ENCODE data around the gene VEGFB.

The VEGFB gene

DNA sequence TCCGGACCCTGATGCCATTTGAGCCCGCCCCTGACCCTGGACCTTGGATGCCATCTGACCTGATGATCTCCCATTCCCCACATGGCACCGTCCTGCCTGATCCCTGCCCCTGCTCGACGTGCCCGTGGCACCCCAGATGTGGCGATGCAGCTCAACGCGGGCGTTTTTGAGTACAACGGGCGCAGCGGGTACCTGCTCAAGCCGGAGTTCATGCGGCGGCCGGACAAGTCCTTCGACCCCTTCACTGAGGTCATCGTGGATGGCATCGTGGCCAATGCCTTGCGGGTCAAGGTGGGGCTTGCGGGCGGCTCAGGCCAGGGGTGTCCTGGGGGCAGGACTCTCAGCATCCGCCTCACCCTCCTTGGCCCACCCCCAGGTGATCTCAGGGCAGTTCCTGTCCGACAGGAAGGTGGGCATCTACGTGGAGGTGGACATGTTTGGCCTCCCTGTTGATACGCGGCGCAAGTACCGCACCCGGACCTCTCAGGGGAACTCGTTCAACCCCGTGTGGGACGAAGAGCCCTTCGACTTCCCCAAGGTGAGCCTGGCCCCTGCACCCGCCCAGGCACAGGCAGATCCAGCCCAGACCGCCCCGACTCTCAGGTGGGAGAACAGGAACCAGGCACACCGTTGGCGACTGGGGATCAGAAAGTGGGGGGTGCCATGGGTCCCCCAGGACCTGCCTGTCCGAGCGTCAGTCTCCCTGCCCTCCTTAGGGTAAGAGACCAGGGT lies 28.1 kb downstream of the VEGFB start:
- DNase-seq (ENCODE audit: low spot score), result no peak

DNA sequence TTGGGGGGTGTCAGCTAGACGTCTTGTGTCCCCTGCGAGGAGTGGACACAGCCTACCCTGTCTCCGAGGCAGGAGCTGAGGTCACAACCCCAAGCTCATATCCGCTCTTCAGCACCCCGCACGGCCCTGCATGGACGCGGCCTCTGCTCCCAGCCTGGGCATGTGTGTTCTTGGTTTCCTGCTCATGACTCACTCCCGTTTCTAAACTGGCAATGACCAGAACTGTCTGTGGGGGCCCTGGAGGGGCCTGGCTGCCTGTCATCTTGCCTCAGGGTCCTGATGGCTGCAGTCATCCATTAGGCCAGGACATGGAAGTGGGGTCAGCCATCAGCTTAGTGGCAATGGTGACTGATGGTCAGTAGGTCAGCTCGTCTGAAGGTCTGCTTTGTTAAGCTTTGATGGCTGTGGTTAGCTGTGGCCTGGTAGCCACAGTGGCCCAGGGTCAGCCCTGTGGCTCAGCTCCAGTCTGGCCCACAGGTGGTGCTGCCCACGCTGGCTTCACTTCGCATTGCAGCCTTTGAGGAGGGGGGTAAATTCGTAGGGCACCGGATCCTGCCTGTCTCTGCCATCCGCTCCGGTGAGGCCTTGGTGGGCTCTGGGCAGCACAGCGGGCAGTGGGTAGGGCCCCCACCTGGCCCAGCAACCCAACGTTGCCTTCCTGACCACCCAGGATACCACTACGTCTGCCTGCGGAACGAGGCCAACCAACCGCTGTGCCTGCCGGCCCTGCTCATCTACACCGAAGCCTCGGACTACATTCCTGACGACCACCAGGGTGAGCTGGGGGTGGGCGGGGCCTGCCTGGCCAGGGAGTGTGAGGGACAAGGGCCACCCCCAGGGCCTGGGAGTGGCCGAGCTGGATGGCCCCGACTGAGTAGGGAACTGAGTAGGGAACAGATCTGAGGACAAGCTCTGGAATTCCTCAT lies 28.9 kb downstream of the VEGFB start:
- no peak for DNase-seq (ENCODE audit: low spot score)

DNA sequence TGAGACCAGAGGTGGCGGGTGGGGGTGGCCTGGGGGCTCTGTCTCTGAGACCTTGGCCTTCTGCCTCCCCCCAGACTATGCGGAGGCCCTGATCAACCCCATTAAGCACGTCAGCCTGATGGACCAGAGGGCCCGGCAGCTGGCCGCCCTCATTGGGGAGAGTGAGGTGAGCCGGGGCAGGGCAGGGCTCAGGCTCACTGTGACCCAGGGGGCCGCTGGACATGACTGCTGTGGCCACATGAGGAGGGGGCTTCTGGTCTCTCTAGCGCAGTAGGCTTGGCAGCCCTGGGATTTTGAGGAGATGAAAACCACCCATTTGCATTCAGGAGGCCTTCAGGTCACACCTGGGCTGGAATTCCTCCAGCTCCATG lies 29.5 kb downstream of the VEGFB start:
- DNase-seq (ENCODE audit: low spot score), result no peak

DNA sequence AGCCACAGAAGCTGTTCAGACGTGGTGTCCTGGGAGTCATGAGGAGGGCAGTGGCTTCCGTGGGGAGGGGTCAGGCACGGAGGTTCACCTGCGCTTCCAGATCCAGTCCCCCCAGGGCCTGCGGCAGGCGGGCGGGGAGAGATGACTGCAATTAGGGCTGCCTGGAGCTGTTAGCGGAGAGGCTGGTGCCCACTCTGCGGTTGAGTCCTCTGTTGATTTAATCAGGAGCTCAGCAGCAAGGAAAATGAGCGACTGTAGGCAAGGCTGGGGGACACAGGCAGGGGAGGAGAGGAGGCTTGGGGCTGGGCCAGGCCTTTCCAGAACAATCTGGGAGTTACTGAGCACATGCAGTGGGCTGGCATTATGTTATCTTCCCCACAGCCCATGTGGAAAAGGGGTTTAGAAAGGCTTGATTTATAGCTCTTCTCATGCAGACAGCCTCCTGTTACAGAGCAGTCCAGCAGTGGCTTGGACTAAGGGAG lies 30.0 kb downstream of the VEGFB start:
- DNase-seq (ENCODE audit: low spot score), result no peak

GRCh38 chr11:64265176-64266160 lies 31.1 kb downstream of the VEGFB start:
- no peak for DNase-seq (ENCODE audit: low spot score)

- DNase-seq (ENCODE audit: low spot score), result no peak
These were observed 32.0 kb downstream of the VEGFB start for GRCh38 chr11:64266339-64266738.

DNA sequence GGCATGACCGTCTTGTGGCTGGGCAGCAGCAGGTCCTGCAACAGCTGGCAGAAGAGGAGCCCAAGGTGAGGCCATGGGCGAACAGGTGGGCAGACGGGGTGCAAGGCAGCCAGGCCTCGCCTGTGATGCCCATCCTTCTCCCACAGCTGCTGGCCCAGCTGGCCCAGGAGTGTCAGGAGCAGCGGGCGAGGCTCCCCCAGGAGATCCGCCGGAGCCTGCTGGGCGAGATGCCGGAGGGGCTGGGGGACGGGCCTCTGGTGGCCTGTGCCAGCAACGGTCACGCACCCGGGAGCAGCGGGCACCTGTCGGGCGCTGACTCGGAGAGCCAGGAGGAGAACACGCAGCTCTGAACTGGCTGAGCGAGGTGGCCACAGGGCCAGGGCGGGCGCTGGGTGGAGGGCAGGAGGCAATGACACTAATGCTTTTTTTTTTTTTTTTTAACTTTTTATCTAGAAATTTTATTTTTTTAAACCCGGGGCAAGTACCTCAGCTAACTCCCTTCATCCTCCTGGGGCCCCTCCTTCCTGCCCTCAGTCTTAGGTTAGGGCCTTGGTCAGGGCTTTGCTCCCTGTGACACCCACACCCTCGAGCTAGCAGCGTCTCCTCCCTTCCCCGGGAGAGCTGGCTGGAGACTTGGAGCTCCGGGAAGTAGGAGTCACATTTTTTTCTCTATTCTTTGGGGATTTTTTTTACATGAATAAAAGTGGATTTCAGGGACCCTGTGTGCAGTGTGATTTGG lies 33.0 kb downstream of the VEGFB start:
- no peak for DNase-seq (ENCODE audit: low spot score)

DNA sequence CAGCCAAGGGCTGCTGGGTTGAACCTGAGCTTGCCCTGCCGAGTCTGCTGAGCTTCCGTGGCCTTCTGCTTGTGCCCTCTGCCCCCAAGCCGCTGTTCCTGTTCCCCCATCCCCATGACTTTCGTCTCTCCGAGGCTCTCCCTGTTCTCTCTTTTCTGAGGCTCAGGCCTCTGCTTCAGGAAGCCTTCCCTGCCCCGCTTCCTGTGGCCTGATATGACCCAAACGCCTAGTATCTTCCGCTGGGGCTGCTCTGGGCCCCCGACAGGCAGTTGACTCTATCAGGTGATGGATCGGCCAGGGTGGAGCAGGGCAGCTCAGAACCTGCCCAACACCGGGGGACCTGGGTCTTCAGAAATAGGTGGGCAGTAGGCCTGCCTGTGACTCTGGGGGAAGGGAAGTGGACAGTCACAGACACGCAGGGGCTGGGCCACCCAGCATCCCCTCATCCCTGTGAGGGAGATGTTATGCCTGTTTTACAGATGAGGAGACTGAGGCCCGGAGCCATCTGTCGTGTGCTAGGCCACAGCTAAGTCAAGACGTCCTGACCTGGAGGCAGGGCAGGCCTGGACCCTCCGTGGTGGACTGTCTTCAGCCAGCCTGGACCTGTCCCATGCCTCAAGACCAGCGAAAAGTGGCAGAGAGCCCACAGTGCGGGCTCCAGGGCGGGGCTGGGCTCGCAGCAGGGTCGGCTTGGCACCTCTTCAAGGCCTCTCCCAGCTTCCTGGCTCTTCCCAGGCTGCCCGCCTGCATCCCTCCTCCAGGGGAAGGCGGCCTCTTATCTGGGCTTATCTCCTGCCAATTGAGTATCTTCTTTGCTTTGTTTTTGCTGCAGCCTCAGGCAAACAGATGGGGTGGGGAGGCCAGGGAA lies 33.9 kb downstream of the VEGFB start:
- DNase-seq (ENCODE audit: low spot score), result no peak

DNA sequence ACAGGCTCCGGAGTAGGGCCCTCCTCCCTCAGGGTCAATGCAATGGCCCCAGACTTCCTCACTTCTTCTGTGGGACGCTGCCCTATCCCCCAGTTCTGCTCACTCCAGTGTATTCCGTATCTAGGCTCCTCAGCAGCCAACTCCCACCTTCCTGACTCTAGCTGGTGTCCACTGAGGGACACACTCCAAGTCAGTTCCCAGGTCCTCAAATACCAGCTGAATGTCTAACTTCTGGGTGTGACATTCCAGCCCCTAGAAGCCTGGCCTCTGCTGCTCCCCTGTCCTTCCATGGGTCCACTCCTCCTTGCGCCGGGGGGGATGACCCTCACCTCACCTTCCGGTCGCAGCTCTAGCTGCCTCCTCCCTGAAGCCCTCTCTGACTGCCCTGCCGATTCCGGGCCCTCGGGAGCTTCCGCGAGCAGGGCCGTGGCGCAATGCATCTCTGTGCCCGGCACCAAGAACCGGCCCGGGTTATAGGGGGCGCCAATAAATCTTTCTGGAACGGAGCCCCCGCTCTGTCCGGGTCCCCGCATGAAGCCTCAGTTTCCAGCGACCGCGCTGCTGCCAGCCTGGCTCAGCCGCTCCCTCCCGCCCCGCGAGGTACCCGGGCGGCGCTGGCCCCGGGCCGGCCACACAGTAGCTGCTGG lies 34.6 kb downstream of the VEGFB start:
- peak; percentile 44 for DNase-seq (ENCODE audit: low spot score)

DNA sequence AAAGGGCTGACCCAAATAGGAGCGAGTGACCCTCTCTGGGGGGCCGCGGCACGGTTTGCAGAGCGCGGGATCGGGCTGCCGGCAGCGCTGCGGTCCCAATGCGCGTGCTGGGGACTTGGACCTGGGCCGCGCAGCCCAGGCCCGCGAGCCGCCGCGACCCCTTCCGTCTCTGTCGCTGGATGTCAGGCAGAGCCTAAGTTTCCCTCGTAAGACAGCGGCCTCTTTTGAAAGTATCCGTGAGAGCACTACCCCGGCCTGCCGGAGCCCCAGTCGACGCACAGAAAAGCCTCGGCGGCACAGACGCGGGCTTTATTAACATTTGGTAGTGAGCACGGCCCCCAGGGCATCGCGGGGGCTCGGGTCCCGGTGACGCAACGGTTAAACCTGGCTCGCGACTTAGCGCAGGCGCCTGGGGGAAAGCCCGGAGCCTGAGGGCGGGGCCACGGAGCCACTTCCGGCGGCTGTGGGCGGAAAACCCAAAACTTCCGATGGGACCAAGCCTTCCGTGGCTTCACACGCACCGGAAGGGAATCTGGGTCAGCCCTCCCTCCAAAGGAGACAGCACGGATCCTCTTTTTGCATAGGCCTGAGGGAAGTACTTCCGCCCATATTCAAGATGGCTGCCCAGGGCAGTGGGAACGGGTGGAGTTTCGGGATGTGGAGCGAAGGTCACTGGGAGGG lies 35.3 kb downstream of the VEGFB start:
- DNase-seq (ENCODE audit: low spot score), result peak; percentile 100

GRCh38 chr11:64275031-64275800 lies 40.8 kb downstream of the VEGFB start:
- DNase-seq (ENCODE audit: low spot score), result no peak

GRCh38 chr11:64275841-64276240 lies 41.5 kb downstream of the VEGFB start:
- DNase-seq (ENCODE audit: low spot score), result no peak

GRCh38 chr11:64276653-64277431 lies 42.5 kb downstream of the VEGFB start:
- no peak for DNase-seq (ENCODE audit: low spot score)

- DNase-seq (ENCODE audit: low spot score), result no peak
These were observed 44.3 kb downstream of the VEGFB start for GRCh38 chr11:64278576-64279190.

GRCh38 chr11:64281957-64282770 lies 47.8 kb downstream of the VEGFB start:
- DNase-seq (ENCODE audit: low spot score), result no peak

GRCh38 chr11:64283092-64283491 lies 48.7 kb downstream of the VEGFB start:
- no peak for DNase-seq (ENCODE audit: low spot score)
